ENCODE results near the gene KSR2. TPM values are rescaled to one million over a fixed set of nuclear protein-coding genes. Genes with fewer than 3 reads are reported as not detected.
"Not testable (repeated sequence)": the region's sequence is repeated elsewhere in the genome, so short reads cannot be mapped to it uniquely, and the experiment has no call there.

Gene KSR2
- total and polyA plus RNA-seq, 2 donors (not counting 3 experiments of a cell fraction or from before 2014, with no cell fraction given): 2.1 to 5.2 TPM

DNA sequence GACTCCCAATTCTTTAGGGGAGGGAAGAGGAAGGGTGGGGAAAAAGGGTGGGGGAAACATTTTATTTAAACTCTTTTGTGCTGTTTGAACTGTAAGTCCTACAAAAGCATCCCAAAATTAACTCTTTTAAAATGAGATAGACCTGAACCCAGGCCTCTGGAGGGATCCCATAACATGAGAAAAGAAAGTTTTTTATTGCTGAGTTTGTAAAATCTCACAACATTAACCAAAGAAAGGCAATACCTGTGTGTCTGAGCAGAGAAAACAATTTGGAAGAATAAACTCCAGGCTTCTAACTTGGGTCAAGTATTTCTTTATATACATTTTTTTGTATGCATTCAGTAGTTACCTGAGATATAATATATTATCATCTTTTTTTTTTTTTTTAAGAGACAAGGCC, 107.1 kb downstream of the KSR2 start:
- no peak for DNase-seq (ENCODE audit: low read depth, low spot score)
- H3K4me1 ChIP-seq (ENCODE audit: control insufficient read depth, extremely low read depth, insufficient read depth, low read length): no peaks in the 10 kb centered on the region
- no peak for FAIRE-seq
- ChIA-PET CTCF (no interaction called here), POLR2A (no interaction called here)
- no peaks in the 10 kb centered on the region for H3K36me3 ChIP-seq (ENCODE audit: control insufficient read depth in 2 of 2, extremely low read depth in 1 of 2, insufficient read depth in 2 of 2, low read length in 2 of 2)
- H3K4me2 ChIP-seq (ENCODE audit: insufficient read depth, low read length): no peak overlapping the region
- H2AFZ ChIP-seq (ENCODE audit: low read depth, low read length): no peak overlapping the region
- no peaks in the 10 kb centered on the region for H3K27me3 ChIP-seq (ENCODE audit: control insufficient read depth in 2 of 2, insufficient read depth in 2 of 2, low read length in 2 of 2)
- H3K9ac ChIP-seq (replicated peaks; ENCODE audit: extremely low read depth, insufficient read depth, low read length): no peak overlapping the region
- BruUV-seq (replicated peaks): no TSS peak
- no peaks in the 10 kb centered on the region for H3K9me3 ChIP-seq (replicated peaks; ENCODE audit: control insufficient read depth, insufficient read depth, low read length)
- H3K27ac ChIP-seq (ENCODE audit: insufficient read depth, low read depth, low read length): no peak overlapping the region
- dilution Hi-C loops (cut with MboI; ENCODE audit: extremely low pct_ligation_motif_present, low sequenced_read_pairs): no loop called here
- intact Hi-C loops (cut with micrococcal nuclease): no loop called here
- H3K9me1 ChIP-seq (replicated peaks; ENCODE audit: control insufficient read depth, extremely low read depth, insufficient read depth, low read length): no peaks in the 10 kb centered on the region
- no peaks in the 10 kb centered on the region for H3K79me2 ChIP-seq (ENCODE audit: control insufficient read depth, insufficient read depth, low read length)
- H4K20me1 ChIP-seq (replicated peaks; ENCODE audit: control insufficient read depth, extremely low read depth, insufficient read depth, low read length): no peaks in the 10 kb centered on the region
- no peak overlapping the region for H3K4me3 ChIP-seq (replicated peaks in 1 of 3; ENCODE audit: insufficient read depth in 1 of 3, low read depth in 1 of 3, low read length in 3 of 3)
- TF ChIP-seq, protein P1, sequence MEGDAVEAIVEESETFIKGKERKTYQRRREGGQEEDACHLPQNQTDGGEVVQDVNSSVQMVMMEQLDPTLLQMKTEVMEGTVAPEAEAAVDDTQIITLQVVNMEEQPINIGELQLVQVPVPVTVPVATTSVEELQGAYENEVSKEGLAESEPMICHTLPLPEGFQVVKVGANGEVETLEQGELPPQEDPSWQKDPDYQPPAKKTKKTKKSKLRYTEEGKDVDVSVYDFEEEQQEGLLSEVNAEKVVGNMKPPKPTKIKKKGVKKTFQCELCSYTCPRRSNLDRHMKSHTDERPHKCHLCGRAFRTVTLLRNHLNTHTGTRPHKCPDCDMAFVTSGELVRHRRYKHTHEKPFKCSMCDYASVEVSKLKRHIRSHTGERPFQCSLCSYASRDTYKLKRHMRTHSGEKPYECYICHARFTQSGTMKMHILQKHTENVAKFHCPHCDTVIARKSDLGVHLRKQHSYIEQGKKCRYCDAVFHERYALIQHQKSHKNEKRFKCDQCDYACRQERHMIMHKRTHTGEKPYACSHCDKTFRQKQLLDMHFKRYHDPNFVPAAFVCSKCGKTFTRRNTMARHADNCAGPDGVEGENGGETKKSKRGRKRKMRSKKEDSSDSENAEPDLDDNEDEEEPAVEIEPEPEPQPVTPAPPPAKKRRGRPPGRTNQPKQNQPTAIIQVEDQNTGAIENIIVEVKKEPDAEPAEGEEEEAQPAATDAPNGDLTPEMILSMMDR (IDR thresholded peaks at IDR 0.05; ENCODE audit: extremely low read depth in 1 of 2, insufficient read depth in 1 of 2, low read depth in 1 of 2, low read length in 2 of 2): no peak
- no peak for TF ChIP-seq JUN (IDR thresholded peaks at IDR 0.05; ENCODE audit: borderline replicate concordance, insufficient read depth, insufficient read length, low read depth)
- no peak for TF ChIP-seq GATA2 (IDR thresholded peaks at IDR 0.05; ENCODE audit: insufficient read depth, insufficient read length, low read depth, low read length)
- no peak for TF ChIP-seq POLR2AphosphoS5 (IDR thresholded peaks at IDR 0.05; ENCODE audit: insufficient read depth, low read depth, low read length)
- TF ChIP-seq POLR2A (IDR thresholded peaks at IDR 0.05; ENCODE audit: low read depth, low read length): no peak
- no peak for TF ChIP-seq MAX (IDR thresholded peaks at IDR 0.05; ENCODE audit: insufficient read depth, insufficient read length)
- no peak for TF ChIP-seq EZH2 (IDR thresholded peaks at IDR 0.05; ENCODE audit: borderline replicate concordance, low read depth, low read length, severe bottlenecking)
- TF ChIP-seq MYC (IDR thresholded peaks at IDR 0.05; ENCODE audit: low read depth, low read length): no peak
- TF ChIP-seq FOS (IDR thresholded peaks at IDR 0.05; ENCODE audit: borderline replicate concordance, insufficient read depth, low read length): no peak

GRCh38 chr12:117860787-117861290, 108.0 kb downstream of the KSR2 start:
- not testable (repeated sequence) for BruUV-seq (replicated peaks)

More at GRCh38 chr12:117860787-117861290, 108.0 kb downstream of the KSR2 start:
- CTCF ChIA-PET; H3K9ac ChIP-seq (replicated peaks; ENCODE audit: extremely low read depth, insufficient read depth, low read length); H3K36me3 ChIP-seq (ENCODE audit: control insufficient read depth in 2 of 2, extremely low read depth in 1 of 2, insufficient read depth in 2 of 2, low read length in 2 of 2); H3K9me1 ChIP-seq (replicated peaks; ENCODE audit: control insufficient read depth, extremely low read depth, insufficient read depth, low read length); POLR2A ChIA-PET; H3K79me2 ChIP-seq (ENCODE audit: control insufficient read depth, insufficient read depth, low read length); H2AFZ ChIP-seq (ENCODE audit: low read depth, low read length); H4K20me1 ChIP-seq (replicated peaks; ENCODE audit: control insufficient read depth, extremely low read depth, insufficient read depth, low read length); dilution Hi-C loops (cut with MboI; ENCODE audit: extremely low pct_ligation_motif_present, low sequenced_read_pairs); H3K27me3 ChIP-seq (ENCODE audit: control insufficient read depth in 2 of 2, insufficient read depth in 2 of 2, low read length in 2 of 2); intact Hi-C loops (cut with micrococcal nuclease); FAIRE-seq; H3K4me1 ChIP-seq (ENCODE audit: control insufficient read depth, extremely low read depth, insufficient read depth, low read length); H3K4me3 ChIP-seq (replicated peaks in 1 of 3; ENCODE audit: insufficient read depth in 1 of 3, low read depth in 1 of 3, low read length in 3 of 3); H3K27ac ChIP-seq (ENCODE audit: insufficient read depth, low read depth, low read length); DNase-seq (ENCODE audit: low read depth, low spot score); H3K4me2 ChIP-seq (ENCODE audit: insufficient read depth, low read length); H3K9me3 ChIP-seq (replicated peaks; ENCODE audit: control insufficient read depth, insufficient read depth, low read length): not testable (repeated sequence)

All from endothelial cell of umbilical vein (primary cell).